Prostate gland (tissue), 2 donors: Measurements from ENCODE around the gene ARHGAP24. TPM values are rescaled to one million over a fixed set of nuclear protein-coding genes. Genes with fewer than 3 reads are reported as not detected.

Experiments
- DNase-seq: peaks from one replicate; pipeline ENCODE4 v3.0.0-alpha.2; 2019; ENCODE audit warnings: low spot score
- H3K27ac ChIP-seq, 2 donors: fragments of 200-600 bp; sonication (generic); 2 replicates each; pipeline ENCODE4 v1.5.1; 2017 to 2019
- H3K27me3 ChIP-seq: fragments of 200-600 bp; sonication (generic); replicated peaks from 2 replicates; pipeline ENCODE4 v1.5.1; 2019; ENCODE audit not compliant: insufficient read depth
- H3K36me3 ChIP-seq, 2 donors: fragments of 200-600 bp; sonication (generic); 1 replicate in 1 of 2; 2 replicates in 1 of 2; pipeline versions ENCODE4 v1.5.1 to v1.8.1; 2017 to 2019
- H3K4me1 ChIP-seq: fragments of 200-600 bp; sonication (generic); replicated peaks from 2 replicates; pipeline ENCODE4 v1.5.1; 2019
- H3K4me3 ChIP-seq, 2 donors: fragments of 200-600 bp; sonication (generic); 2 replicates each; pipeline ENCODE4 v1.5.1; 2017 to 2019
- H3K9me3 ChIP-seq: fragments of 200-600 bp; sonication (generic); 2 replicates; pipeline ENCODE4 v1.5.1; 2017
- CTCF ChIP-seq, 4 experiments: fragments of 200-600 bp in 2 of 4; fragments of 450-650 bp in 2 of 4; sonication (generic) in 2 of 4; IDR thresholded peaks; 1 replicate in 3 of 4; 2 replicates in 1 of 4; pipeline ENCODE4 v1.5.1; 2016 to 2019; ENCODE audit warnings: antibody characterized with exemption in 4 of 4, mild to moderate bottlenecking in 2 of 4, moderate library complexity in 2 of 4
- POLR2A ChIP-seq: fragments of 450-650 bp; IDR thresholded peaks from one replicate; pipeline ENCODE4 v1.6.1; 2016; ENCODE audit warnings: antibody characterized with exemption, mild to moderate bottlenecking
- POLR2AphosphoS5 ChIP-seq: sonication (generic); formaldehyde crosslinking; IDR thresholded peaks from one replicate; pipeline ENCODE4 v1.6.1; 2017; ENCODE audit warnings: antibody characterized with exemption
- WGBS: methylation state at CpG from one replicate; pipeline ENCODE4 v1.1.5; 2018; 5-methylcytosine and 5-hydroxymethylcytosine counted together
- intact Hi-C: fragments of 100-400 bp; cut with DNase I; formaldehyde crosslinking; loops from one replicate; pipeline ENCODE4 v1.14.2; 2022
- total RNA-seq, 2 donors: library from RNA; depleted of rRNA; stranded (reverse); fragments of >200 nt; gene quantifications; one replicate each; pipeline ENCODE4 v1.1.0, GENCODE V29; 2016

The ARHGAP24 gene
- total RNA-seq, 2 donors from 2014 or later = 6.7 to 7.4 TPM

DNA sequence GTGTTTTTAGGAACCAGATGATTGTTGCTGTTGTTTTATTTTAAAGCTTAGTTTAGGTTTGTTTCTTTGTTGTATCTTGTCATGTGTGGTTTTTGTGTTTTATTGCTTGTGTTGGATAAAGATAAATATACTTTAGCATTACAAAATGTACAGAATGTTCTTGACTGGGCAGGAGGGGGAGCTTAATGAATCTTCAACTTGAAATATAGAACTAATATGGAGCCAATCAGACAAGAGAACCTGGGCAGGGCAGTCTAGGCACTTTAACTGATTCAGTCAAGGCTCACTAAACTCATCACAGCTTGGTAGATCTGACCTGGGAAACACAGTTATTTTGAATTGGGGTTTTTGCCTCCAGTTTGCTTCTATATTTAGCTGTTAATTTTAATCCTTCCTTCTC, 304.2 kb downstream of the ARHGAP24 start:
- H3K9me3 ChIP-seq = no peaks in the 10 kb centered on the region
- no peaks in the 10 kb centered on the region for H3K36me3 ChIP-seq
- intact Hi-C loops = no loop called here
- H3K4me3 ChIP-seq = peak overlapping the region in 1 of 2 donors; percentile 8
- H3K27ac ChIP-seq = peak overlapping the region; percentile 16 to 35
- no peak for DNase-seq
- H3K4me1 ChIP-seq = no peaks in the 10 kb centered on the region
- H3K27me3 ChIP-seq = no peaks in the 10 kb centered on the region
- no peak for TF ChIP-seq POLR2AphosphoS5

DNA sequence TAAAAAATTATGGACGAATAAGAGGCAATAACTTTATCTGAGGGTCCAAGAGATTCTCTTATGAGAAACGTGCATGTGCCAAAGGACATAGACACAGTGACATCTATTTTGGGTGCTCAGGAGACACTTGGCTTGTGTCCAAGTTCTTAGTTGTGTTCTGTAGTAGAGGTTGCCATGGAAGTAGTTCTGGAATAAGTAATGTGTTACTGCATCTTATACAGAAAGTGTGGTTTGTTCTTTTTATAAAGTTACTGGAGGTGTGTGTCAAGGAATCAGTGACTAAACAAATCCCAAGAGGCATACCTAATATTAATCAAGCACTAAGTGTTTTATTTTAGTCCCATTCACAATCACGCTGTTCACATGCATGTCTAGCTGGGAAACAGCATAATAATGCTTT, 305.7 kb downstream of the ARHGAP24 start:
- DNase-seq = no peak
- H3K36me3 ChIP-seq = no peaks in the 10 kb centered on the region
- H3K4me1 ChIP-seq = no peaks in the 10 kb centered on the region
- no peak overlapping the region for H3K27ac ChIP-seq
- no peaks in the 10 kb centered on the region for H3K27me3 ChIP-seq
- H3K9me3 ChIP-seq = no peaks in the 10 kb centered on the region
- TF ChIP-seq POLR2A = no peak
- 83% methylated on average over 3 of the region's 3 CpGs for WGBS
- intact Hi-C loops = no loop called here
- H3K4me3 ChIP-seq = no peak overlapping the region

DNA sequence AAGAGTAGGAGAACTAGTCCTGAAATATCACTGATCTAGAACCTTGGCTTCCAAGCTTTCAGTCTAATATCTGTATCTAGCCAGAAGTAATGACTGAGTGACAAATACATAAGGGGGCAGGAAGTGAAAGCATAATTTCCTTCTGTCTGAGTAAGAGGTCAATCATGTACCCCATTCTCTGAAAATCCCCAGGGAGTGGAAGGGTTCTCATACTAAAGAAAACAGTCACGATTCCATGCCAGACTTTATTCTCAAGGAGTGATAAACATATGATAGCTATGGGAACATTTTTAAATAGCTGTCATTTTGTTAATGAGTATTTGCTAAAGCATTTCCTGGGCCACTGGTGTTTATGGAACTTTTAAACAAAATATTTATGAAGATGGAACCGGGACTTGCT, 308.5 kb downstream of the ARHGAP24 start:
- no peaks in the 10 kb centered on the region for H3K27me3 ChIP-seq
- H3K27ac ChIP-seq = no peak overlapping the region
- no peak for TF ChIP-seq CTCF (IDR thresholded peaks at IDR 0.05)
- H3K4me3 ChIP-seq = no peak overlapping the region
- H3K9me3 ChIP-seq = no peaks in the 10 kb centered on the region
- WGBS = 58% methylated on average over 2 of the region's 2 CpGs
- H3K4me1 ChIP-seq = no peaks in the 10 kb centered on the region
- intact Hi-C loops = no loop called here
- DNase-seq = no peak
- H3K36me3 ChIP-seq = no peaks in the 10 kb centered on the region

DNA sequence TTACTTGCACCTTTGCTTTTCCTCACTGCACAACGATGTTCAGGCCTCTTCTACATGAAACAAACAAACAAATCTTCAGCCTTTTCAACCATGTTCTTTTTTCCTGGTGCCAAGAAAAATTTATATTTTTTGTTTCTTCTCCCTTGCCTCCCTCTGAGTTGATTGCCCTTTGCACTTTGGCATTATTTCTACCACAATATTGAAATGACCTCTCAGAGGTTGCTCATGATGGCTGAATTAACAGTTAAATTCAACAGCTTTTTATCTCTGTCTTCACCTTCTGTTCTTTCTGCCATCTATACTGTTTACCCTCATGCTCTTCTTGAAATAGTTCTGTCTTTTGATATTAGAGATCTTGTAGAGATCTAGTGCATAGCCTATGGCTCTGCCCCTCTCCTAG, 308.9 kb downstream of the ARHGAP24 start:
- Histone ChIP-seq H3K4me1 (no peaks in the 10 kb centered on the region), H3K4me3 (no peak overlapping the region), H3K27ac (no peak overlapping the region), H3K27me3 (no peaks in the 10 kb centered on the region), H3K9me3 (no peaks in the 10 kb centered on the region), H3K36me3 (no peaks in the 10 kb centered on the region)
- WGBS = 67% methylated on average over 1 of the region's 1 CpG
- TF ChIP-seq POLR2AphosphoS5 (no peak), POLR2A (no peak), CTCF (IDR thresholded peaks at IDR 0.05) (no peak)
- no peak for DNase-seq
- intact Hi-C loops = no loop called here

- DNase-seq = no peak
- Histone ChIP-seq H3K36me3 (no peaks in the 10 kb centered on the region), H3K27me3 (no peaks in the 10 kb centered on the region), H3K4me1 (no peaks in the 10 kb centered on the region), H3K4me3 (no peak overlapping the region), H3K9me3 (no peaks in the 10 kb centered on the region), H3K27ac (no peak overlapping the region)
- TF ChIP-seq POLR2A (no peak), CTCF (IDR thresholded peaks at IDR 0.05) (no peak), POLR2AphosphoS5 (no peak)
- intact Hi-C loops = no loop called here
- WGBS = 83% methylated on average over 3 of the region's 3 CpGs
These were observed 309.4 kb downstream of the ARHGAP24 start for GRCh38 chr4:85784348-85784747.

DNA sequence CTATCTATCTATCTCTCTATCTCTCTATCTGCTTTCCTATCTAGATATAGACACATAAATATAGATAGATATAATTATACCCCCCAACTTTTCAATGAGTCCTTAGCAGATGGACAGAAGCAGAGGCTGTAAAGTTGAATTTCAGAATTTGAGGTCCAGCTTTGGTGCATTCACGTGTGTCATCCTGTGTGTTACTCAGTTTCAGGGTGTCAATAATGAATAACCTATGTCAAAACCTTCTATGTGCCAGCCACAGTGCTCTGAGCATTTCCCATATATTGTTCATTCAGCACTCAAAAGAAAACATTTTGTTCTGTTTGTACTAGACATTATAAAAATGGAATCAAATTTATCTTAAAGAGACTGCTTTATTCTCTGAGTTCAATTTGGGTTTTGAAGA, 310.0 kb downstream of the ARHGAP24 start:
- Histone ChIP-seq H3K36me3 (no peaks in the 10 kb centered on the region), H3K4me1 (no peaks in the 10 kb centered on the region), H3K4me3 (no peak overlapping the region), H3K27ac (no peak overlapping the region), H3K27me3 (no peaks in the 10 kb centered on the region), H3K9me3 (no peaks in the 10 kb centered on the region)
- intact Hi-C loops = no loop called here
- TF ChIP-seq POLR2AphosphoS5 (no peak), CTCF (IDR thresholded peaks at IDR 0.05) (no peak), POLR2A (no peak)
- DNase-seq = no peak
- WGBS = 91% methylated on average over 1 of the region's 1 CpG
